Measurements from ENCODE around the gene WRAP53. TPM values are rescaled to one million over a fixed set of nuclear protein-coding genes. Genes with fewer than 3 reads are reported as not detected.

Gene WRAP53
- total RNA-seq, 1 donor from 2014 or later = 26.4 TPM

DNA sequence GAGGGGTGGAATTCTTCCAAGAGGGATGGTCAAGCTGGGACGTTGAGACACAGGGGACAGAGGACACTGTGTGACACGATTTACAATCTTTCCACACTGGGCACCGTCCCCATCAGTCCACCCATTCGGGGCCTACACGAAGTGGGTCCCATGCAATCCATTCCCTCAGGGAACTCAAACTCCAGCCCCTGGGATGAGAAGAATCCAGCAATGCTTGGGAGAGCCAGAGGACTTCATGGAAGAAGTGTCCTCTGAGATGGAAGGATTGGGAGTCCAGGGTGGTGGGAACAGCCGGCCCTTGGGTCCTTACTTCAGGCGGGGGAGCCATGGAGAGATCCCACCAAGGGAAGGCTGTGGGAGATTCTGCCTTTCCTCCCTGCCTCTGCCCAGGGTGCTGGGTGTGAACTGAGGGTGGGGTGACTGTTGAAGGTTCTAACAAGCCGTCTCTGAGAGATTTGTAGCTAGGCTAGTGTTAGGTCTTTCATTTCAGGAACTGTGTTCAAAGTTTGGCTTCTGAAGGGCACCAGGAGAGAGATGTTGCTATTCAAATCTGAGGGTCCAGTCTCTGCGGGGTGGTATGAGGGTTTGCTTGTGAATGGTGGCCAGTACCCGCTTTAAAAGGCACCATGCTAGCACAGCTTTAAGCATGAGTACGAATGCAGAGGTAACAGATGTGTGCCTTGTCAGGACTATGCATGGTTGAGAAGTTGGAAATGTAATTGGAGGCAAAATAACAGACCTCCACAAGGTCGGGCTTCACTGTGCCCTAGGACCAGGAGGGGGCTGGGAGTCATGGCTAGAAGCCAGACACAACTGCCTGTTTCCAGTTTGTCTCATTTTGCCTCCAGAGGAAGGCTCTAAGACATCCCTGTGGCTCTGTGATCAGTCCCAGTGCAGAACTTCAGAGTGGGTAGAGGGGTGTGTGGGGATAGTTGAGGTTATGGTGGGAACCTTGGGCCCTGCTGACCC, 35.6 kb upstream of the WRAP53 start:
- Mint-ChIP-seq H3K36me3 (ENCODE audit: insufficient read depth) (no peaks in the 10 kb centered on the region), H3K27ac (no peak overlapping the region), H3K4me1 (ENCODE audit: low read depth) (peaks cover 17% of the 10 kb centered on the region), H3K4me3 (ENCODE audit: low read depth) (peak overlapping the region; percentile 66), H3K27me3 (peaks cover 61% of the 10 kb centered on the region), H3K9me3 (ENCODE audit: low read depth) (no peaks in the 10 kb centered on the region)
- DNase-seq (ENCODE audit: low spot score, unreplicated experiment) = no peak
- TF ChIP-seq, protein P1, sequence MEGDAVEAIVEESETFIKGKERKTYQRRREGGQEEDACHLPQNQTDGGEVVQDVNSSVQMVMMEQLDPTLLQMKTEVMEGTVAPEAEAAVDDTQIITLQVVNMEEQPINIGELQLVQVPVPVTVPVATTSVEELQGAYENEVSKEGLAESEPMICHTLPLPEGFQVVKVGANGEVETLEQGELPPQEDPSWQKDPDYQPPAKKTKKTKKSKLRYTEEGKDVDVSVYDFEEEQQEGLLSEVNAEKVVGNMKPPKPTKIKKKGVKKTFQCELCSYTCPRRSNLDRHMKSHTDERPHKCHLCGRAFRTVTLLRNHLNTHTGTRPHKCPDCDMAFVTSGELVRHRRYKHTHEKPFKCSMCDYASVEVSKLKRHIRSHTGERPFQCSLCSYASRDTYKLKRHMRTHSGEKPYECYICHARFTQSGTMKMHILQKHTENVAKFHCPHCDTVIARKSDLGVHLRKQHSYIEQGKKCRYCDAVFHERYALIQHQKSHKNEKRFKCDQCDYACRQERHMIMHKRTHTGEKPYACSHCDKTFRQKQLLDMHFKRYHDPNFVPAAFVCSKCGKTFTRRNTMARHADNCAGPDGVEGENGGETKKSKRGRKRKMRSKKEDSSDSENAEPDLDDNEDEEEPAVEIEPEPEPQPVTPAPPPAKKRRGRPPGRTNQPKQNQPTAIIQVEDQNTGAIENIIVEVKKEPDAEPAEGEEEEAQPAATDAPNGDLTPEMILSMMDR (IDR thresholded peaks at IDR 0.05; ENCODE audit: unreplicated experiment) = no peak

DNA sequence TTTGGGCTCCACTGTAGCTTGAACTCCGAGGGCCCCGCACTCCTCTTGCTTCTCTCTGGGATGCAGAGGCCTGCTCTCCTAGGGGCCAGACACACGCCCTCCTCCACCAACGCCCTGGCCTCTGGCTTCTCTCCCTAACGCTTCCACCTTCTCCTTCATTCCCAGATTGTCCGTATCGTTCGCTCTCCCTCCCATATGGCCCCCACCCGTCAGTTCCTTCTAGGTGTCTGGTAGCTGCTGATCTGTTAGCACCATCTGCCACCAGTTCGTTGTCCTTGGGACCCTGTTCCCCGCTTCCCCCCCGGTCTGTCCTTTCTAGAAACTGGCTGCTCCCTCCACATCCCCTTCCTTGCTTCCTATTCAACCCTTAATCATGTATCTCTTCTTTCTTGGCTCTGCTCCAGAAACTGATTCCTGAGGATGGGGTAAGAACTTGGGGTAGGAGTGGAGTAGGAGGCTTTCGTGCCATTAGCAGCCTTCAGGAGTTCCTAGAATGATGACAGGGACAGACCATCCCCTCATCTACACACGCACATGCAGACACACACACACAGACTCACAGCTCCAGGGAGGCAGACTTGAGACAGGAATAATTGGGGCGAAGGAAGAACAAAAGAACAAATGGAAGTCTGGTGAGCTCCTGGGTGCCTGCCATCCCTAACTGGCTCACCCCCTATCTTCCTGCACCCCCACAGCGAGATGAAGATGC, 33.3 kb upstream of the WRAP53 start:
- H3K27me3 Mint-ChIP-seq = peaks cover 52% of the 10 kb centered on the region
- no peak overlapping the region for H3K27ac Mint-ChIP-seq
- H3K4me3 Mint-ChIP-seq (ENCODE audit: low read depth) = no peak overlapping the region
- DNase-seq (ENCODE audit: low spot score, unreplicated experiment) = no peak
- peaks cover 15% of the 10 kb centered on the region for H3K4me1 Mint-ChIP-seq (ENCODE audit: low read depth)
- H3K9me3 Mint-ChIP-seq (ENCODE audit: low read depth) = no peaks in the 10 kb centered on the region
- H3K36me3 Mint-ChIP-seq (ENCODE audit: insufficient read depth) = no peaks in the 10 kb centered on the region
- TF ChIP-seq, protein P1 (IDR thresholded peaks at IDR 0.05; ENCODE audit: unreplicated experiment) = no peak

GRCh38 chr17:7655541-7655840, 32.8 kb upstream of the WRAP53 start:
- TF ChIP-seq, protein P1 (IDR thresholded peaks at IDR 0.05; ENCODE audit: unreplicated experiment) = no peak
- Mint-ChIP-seq H3K9me3 (ENCODE audit: low read depth) (no peaks in the 10 kb centered on the region), H3K27ac (no peak overlapping the region), H3K4me3 (ENCODE audit: low read depth) (no peak overlapping the region), H3K27me3 (peaks cover 47% of the 10 kb centered on the region), H3K4me1 (ENCODE audit: low read depth) (peaks cover 11% of the 10 kb centered on the region), H3K36me3 (ENCODE audit: insufficient read depth) (no peaks in the 10 kb centered on the region)
- DNase-seq (ENCODE audit: low spot score, unreplicated experiment) = no peak

DNA sequence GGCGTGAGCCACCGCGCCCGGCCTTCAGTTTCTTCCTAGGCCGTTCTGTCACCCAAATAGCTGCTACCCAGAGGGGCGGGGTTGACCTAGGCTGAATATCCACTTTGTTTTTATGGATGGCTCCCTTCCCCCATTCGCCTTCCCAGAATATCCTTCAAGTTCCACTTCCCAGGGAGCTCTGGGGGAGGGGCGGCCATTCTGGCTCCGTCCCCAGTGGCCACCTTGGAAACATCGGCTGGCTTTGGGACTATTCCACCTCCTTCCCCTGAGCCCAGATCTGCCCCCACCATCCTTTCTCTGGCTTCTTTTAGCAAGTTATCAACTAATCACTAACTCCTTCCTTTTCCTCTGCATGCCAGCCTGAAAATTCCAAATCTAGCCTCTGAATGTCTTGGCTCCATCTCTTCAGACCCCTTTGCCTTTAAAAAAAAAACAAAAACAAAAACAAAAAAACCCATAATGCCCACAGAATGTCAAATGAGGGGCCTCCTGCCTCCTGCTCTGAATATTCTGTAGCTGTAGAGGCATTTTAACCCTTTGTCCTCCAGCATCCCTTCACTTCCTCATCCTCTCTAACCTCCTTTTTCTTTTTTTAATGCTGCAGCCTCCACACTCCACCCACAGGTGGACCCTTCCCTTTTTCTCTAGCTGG, 31.2 kb upstream of the WRAP53 start:
- no peaks in the 10 kb centered on the region for H3K9me3 Mint-ChIP-seq (ENCODE audit: low read depth)
- H3K4me1 Mint-ChIP-seq (ENCODE audit: low read depth) = peaks cover 6% of the 10 kb centered on the region
- H3K27me3 Mint-ChIP-seq = peaks cover 36% of the 10 kb centered on the region
- H3K36me3 Mint-ChIP-seq (ENCODE audit: insufficient read depth) = no peaks in the 10 kb centered on the region
- DNase-seq (ENCODE audit: low spot score, unreplicated experiment) = no peak
- H3K27ac Mint-ChIP-seq = peak overlapping the region; percentile 78
- no peak overlapping the region for H3K4me3 Mint-ChIP-seq (ENCODE audit: low read depth)
- TF ChIP-seq, protein P1 (IDR thresholded peaks at IDR 0.05; ENCODE audit: unreplicated experiment) = no peak
